Peyer's patch (tissue), 4 donors: Measurements from ENCODE around the gene P2RY12.

Source experiments
- POLR2A ChIP-seq, 2 donors: fragments of 450-650 bp; IDR thresholded peaks; one replicate each; pipeline ENCODE4 v1.5.1; 2017; ENCODE audit warnings: antibody characterized with exemption in 2 of 2, mild to moderate bottlenecking in 2 of 2, moderate library complexity in 2 of 2
- TF ChIP-seq, protein P1 (sequence below), 6 experiments: fragments of 450-650 bp in 4 of 6; fragments of 200-600 bp in 2 of 6; sonication (generic) in 1 of 6; IDR thresholded peaks; one replicate each; pipeline ENCODE4 v1.5.1; 2017 to 2019; ENCODE audit warnings: antibody characterized with exemption in 6 of 6, mild to moderate bottlenecking in 3 of 6, moderate library complexity in 1 of 6

DNA sequence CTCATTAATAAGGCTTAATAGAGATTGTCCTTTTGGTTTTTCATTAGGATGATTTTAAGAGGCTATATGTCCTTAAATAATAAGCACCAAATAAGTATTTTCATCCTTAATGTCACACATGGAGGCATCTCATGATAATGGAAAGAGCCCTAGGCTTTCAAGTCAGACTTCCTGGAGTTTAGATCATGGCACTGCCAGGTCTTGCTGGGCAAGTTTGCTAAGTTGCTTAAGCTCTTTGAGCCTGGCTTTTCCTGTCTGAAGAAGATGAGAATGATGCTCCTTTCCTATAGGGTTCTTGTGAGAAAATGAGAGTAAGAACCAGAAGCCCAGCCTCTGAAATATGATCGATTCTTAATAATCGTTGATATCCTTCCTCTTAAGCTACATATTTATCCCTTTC is 23.4 kb upstream of the P2RY12 start:
- no peak for TF ChIP-seq POLR2A (IDR thresholded peaks at IDR 0.05)
- TF ChIP-seq, protein P1, sequence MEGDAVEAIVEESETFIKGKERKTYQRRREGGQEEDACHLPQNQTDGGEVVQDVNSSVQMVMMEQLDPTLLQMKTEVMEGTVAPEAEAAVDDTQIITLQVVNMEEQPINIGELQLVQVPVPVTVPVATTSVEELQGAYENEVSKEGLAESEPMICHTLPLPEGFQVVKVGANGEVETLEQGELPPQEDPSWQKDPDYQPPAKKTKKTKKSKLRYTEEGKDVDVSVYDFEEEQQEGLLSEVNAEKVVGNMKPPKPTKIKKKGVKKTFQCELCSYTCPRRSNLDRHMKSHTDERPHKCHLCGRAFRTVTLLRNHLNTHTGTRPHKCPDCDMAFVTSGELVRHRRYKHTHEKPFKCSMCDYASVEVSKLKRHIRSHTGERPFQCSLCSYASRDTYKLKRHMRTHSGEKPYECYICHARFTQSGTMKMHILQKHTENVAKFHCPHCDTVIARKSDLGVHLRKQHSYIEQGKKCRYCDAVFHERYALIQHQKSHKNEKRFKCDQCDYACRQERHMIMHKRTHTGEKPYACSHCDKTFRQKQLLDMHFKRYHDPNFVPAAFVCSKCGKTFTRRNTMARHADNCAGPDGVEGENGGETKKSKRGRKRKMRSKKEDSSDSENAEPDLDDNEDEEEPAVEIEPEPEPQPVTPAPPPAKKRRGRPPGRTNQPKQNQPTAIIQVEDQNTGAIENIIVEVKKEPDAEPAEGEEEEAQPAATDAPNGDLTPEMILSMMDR (IDR thresholded peaks at IDR 0.05), result no peak
